Activated effector memory CD4-positive, alpha-beta T cell treated with anti-CD3 and anti-CD28 coated beads, Interleukin-2, amount 50 U/mL, for 16 hours (primary cell): ENCODE measurements around the gene TYRP1.

ENCODE experiments used
- DNase-seq: peaks from one replicate; pipeline ENCODE4 v3.0.0-alpha.2; 2020

The TYRP1 gene

GRCh38 chr9:12697719-12698118 lies 4.5 kb downstream of the TYRP1 start:
- no peak for DNase-seq

GRCh38 chr9:12698266-12698665 lies 5.1 kb downstream of the TYRP1 start:
- no peak for DNase-seq

GRCh38 chr9:12698986-12699385 lies 5.8 kb downstream of the TYRP1 start:
- DNase-seq, result no peak

GRCh38 chr9:12699529-12699928 lies 6.3 kb downstream of the TYRP1 start:
- no peak for DNase-seq

- DNase-seq, result no peak
These were observed 7.9 kb downstream of the TYRP1 start for GRCh38 chr9:12701126-12701525.

- DNase-seq, result no peak
These were observed 9.1 kb downstream of the TYRP1 start for GRCh38 chr9:12702160-12702758.

- DNase-seq, result no peak
These were observed 10.8 kb downstream of the TYRP1 start for GRCh38 chr9:12703996-12704395.

- no peak for DNase-seq
These were observed 12.7 kb downstream of the TYRP1 start for GRCh38 chr9:12705738-12706391.

- no peak for DNase-seq
These were observed 15.5 kb downstream of the TYRP1 start for GRCh38 chr9:12708562-12709298.

- no peak for DNase-seq
These were observed 19.3 kb downstream of the TYRP1 start for GRCh38 chr9:12712532-12712931.

GRCh38 chr9:12715268-12715667 lies 22.1 kb downstream of the TYRP1 start:
- no peak for DNase-seq

GRCh38 chr9:12716823-12717600 lies 23.8 kb downstream of the TYRP1 start:
- no peak for DNase-seq

- DNase-seq, result no peak
These were observed 24.7 kb downstream of the TYRP1 start for GRCh38 chr9:12717907-12718306.

GRCh38 chr9:12718482-12719026 lies 25.4 kb downstream of the TYRP1 start:
- DNase-seq, result no peak

- DNase-seq, result no peak
These were observed 26.2 kb downstream of the TYRP1 start for GRCh38 chr9:12719431-12719830.

- DNase-seq, result no peak
These were observed 27.4 kb downstream of the TYRP1 start for GRCh38 chr9:12720551-12720950.

- no peak for DNase-seq
These were observed 28.9 kb downstream of the TYRP1 start for GRCh38 chr9:12722131-12722530.

- DNase-seq, result no peak
These were observed 30.3 kb downstream of the TYRP1 start for GRCh38 chr9:12723409-12724028.

- no peak for DNase-seq
These were observed 33.6 kb downstream of the TYRP1 start for GRCh38 chr9:12726795-12727194.

GRCh38 chr9:12730198-12730597 lies 37.0 kb downstream of the TYRP1 start:
- no peak for DNase-seq

- no peak for DNase-seq
These were observed 37.7 kb downstream of the TYRP1 start for GRCh38 chr9:12730927-12731326.

- no peak for DNase-seq
These were observed 39.8 kb downstream of the TYRP1 start for GRCh38 chr9:12732971-12733370.

- DNase-seq, result no peak
These were observed 42.5 kb downstream of the TYRP1 start for GRCh38 chr9:12735665-12736064.
